GM18511 (cell line): Measurements from ENCODE around the gene TCAIM.

ENCODE experiments used
- ATAC-seq: cut with Tn5 transposase; IDR thresholded peaks from one replicate; pipeline ENCODE4 v1.9.1; 2021; ENCODE audit warnings: mild to moderate bottlenecking, moderate library complexity; ENCODE audit not compliant: unreplicated experiment

The TCAIM gene

GRCh38 chr3:44444437-44444836 is 105.9 kb downstream of the TCAIM start:
- no peak for ATAC-seq

DNA sequence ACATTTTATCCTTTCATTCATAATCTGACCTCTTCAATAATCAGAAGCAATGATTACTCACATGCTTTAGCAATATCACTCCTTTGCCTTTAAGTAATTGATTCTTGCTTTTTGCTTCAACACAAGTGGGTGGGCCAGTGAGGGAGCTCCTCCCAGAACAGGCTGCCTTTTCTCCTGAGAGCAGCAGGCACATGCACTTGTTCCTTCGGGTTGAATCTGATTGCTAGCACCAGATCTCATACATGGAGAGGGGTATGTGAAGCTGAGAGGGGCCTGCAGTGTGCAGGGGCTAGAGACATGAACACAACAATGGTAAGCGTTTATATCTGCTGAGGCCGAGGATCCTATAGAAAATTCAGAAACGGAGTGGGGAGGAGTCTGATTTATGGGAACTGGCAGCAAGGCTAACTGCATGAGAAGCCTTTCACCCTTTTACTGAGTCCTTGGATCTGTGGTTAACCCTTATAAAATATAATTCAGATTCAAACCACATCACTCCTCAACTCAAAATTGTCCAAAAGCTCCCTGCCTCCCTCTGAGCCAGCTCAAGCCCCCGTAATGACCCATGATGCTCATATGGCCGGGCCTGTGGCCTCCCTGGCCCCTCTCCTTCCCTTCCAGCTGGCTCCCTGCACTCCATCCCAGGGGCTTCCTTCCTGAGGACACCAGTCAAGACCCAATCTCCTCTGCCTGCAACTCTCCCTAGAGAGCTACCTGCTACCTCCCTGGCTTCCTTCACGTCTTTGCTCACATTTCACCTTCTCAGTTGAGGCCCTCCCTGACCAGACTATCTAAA is 106.5 kb downstream of the TCAIM start:
- no peak for ATAC-seq

GRCh38 chr3:44445786-44446185 is 107.2 kb downstream of the TCAIM start:
- no peak for ATAC-seq

DNA sequence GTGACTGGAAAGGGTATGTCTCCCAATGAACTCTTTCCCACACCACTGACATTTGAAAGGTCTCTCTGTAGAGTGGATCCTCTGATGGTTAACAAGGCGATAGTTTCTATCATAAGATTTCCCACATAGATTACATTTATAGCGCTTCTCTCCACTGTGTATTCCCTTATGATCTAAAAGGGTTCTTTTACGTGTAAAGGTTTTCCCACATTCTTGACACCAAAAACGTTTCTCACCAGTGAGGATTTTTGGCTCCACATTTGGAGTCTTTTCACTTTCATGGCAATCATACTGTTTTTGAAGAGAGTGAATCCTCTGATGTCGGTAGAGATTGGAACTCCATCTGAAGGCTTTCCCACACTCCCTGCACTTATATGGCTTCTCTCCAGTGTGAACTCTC is 108.4 kb downstream of the TCAIM start:
- ATAC-seq = no peak

DNA sequence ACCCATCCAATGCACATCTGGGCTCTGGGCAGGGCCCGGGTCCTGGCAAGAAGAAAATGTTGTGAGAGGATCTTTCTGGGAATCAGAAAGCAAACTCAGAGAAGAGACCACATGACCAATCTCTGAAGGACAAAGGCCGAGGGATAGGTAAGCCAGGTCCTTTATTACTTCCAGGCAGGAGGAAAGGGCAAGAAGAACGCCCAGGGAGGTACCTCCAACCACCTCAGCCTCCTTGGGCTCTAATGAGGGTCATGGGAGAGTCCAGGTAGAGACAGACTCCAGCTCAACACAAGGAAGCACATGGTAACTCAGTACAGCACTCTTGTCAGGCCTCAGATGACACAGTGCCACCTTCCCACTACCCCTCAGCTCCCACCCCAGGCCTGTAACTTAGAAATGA is 112.9 kb downstream of the TCAIM start:
- ATAC-seq = no peak

GRCh38 chr3:44454258-44454657 is 115.7 kb downstream of the TCAIM start:
- no peak for ATAC-seq

GRCh38 chr3:44455318-44455717 is 116.8 kb downstream of the TCAIM start:
- no peak for ATAC-seq
